ENCODE results near the gene MMS19.
A peak's percentile ranks its signal among the peaks of the same experiment; 100 is the strongest.

MMS19 gene, protein sequence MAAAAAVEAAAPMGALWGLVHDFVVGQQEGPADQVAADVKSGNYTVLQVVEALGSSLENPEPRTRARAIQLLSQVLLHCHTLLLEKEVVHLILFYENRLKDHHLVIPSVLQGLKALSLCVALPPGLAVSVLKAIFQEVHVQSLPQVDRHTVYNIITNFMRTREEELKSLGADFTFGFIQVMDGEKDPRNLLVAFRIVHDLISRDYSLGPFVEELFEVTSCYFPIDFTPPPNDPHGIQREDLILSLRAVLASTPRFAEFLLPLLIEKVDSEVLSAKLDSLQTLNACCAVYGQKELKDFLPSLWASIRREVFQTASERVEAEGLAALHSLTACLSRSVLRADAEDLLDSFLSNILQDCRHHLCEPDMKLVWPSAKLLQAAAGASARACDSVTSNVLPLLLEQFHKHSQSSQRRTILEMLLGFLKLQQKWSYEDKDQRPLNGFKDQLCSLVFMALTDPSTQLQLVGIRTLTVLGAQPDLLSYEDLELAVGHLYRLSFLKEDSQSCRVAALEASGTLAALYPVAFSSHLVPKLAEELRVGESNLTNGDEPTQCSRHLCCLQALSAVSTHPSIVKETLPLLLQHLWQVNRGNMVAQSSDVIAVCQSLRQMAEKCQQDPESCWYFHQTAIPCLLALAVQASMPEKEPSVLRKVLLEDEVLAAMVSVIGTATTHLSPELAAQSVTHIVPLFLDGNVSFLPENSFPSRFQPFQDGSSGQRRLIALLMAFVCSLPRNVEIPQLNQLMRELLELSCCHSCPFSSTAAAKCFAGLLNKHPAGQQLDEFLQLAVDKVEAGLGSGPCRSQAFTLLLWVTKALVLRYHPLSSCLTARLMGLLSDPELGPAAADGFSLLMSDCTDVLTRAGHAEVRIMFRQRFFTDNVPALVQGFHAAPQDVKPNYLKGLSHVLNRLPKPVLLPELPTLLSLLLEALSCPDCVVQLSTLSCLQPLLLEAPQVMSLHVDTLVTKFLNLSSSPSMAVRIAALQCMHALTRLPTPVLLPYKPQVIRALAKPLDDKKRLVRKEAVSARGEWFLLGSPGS
- total RNA-seq: 105 to 118 (median 107) reads per million in 3 experiments

DNA sequence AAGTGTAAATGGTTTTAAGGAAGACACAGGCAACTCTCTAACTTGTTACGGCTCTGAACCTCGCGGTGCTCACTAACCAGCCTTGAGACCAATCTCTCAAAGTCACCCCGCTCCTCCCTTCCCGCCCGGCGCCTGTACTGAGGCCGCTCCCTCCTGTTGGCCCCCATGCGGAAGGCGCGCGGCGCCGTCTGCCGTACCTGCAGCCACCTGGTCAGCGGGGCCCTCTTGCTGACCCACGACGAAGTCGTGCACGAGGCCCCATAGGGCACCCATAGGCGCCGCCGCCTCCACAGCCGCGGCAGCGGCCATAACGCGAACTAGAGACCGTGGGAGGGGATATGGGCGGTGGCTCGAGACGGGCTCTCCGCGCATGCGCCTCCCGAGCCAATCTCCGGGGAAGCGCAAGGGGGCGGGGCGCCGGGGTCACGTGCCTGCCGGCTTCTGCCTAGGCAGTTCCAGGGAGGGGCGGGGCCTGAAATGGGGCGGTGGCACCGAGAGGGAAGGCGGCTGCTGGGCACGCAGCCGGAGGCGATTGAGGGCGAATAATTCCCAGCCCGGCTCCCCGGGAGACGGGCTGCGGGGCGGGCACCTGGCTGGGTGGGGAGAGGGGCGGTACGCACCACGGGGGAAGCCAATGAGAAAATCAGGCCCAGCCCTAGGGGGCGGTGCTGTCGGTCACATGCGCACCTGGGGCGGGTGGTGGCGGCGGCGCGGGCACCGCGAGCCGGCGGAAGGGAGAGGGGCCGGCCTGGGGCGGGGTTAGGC, at the start of gene MMS19:
Gene MMS19, minus strand, starts transcription at position 347 of the 765 bp plus-strand sequence. Its CDS starts 38 bp downstream, at position 309.
- DNase-seq: peak; percentile 99

DNA sequence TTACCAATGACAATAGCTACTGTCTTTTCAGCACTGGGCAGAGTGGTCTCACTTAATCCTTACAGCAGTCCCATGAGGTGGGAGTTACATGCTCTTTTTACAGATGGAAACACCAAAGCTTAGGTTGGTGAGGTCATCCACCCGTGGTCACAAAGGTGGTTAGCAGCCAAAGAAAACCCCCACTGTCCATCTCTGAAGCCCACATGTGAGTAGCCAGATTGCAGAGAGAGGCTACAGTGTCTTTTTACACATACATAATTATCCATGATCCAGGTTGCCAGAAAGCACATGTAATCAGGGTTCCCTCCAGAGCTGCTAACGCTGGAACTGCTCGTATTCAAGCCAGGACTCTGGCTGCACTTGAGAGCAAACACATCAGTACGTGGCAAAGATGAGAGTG, 49.7 kb upstream of the MMS19 start:
- DNase-seq: no peak

DNA sequence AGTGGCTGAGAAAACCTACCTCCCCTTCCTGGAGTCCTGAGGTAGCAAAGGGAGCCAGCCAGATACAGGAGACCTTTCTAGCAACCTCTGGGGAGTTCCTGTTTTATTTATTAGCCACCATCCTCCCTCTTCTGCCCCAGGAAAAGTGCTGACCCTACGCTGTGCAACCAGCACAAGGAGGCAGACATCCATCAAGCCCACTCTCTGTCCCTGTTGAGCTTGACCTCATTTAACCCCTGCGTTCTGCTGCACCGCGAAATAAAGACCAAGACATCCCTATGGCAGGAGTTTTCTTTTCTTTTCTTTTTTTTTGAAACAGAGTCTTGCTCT, 49.0 kb upstream of the MMS19 start:
- DNase-seq: no peak

DNA sequence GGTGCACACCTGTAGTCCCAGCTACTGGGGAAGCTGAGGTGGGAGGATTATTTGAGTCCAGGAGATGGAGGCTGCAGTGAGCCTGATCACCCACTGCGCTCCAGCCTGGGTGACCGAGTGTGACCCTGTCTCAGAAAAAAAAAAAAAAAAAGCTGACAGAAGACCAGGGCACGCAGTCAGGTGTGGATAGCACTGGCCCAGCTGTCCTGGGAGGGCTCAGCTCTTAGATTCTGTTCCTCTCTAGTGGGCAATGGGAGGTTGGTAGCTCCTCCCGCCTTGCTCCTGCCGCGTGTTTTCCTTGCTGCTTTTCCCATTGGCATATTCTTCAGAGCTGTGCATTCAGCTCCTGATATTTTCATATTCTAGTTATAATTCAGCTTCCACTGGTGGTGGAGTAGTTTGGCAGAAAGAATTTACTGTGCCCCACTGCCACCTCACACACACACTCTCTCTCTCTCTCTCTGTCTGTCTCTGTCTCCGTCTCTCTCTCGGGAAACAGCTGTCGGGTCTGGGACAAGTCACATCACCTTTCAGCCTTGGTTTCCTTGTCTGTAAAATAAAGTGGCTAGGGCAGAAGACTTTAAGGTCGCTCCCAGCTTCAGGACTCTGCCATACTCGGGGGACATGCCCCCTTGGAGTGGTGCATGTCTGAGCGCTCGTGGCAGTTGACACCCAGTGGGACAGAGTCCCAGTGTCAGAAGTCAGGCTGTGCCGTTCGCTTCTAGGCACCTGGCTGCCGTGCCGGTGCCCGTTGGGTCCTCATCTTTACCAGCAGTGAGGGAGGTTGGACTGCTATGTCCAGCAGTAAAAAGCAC, 48.4 kb upstream of the MMS19 start:
- DNase-seq: no peak

DNA sequence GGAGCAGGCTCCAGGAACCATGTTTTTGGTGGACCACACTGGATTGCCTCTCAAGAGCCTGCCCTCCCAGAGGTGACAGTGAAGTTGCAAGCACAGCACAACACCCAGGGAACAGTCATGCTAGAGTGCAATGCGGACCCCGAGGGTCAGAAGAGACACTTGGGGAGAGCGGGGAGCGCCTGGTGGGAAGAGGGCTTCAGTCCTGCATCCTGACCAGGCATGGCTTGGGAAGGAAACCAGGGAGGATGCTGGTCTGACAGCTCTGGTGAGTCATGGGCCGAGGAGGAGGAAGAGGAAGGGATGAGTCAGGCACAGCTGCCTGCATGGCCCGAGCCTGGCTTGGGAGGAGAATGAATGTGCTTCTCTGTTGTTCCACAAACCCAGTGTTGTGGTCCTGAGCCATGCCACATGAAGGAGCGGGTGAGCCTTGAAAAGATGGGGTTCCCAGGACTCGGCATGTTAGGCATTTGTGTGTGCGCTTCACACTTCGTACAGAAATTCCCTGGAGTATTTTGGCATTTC, 44.9 kb upstream of the MMS19 start:
- DNase-seq: no peak

DNA sequence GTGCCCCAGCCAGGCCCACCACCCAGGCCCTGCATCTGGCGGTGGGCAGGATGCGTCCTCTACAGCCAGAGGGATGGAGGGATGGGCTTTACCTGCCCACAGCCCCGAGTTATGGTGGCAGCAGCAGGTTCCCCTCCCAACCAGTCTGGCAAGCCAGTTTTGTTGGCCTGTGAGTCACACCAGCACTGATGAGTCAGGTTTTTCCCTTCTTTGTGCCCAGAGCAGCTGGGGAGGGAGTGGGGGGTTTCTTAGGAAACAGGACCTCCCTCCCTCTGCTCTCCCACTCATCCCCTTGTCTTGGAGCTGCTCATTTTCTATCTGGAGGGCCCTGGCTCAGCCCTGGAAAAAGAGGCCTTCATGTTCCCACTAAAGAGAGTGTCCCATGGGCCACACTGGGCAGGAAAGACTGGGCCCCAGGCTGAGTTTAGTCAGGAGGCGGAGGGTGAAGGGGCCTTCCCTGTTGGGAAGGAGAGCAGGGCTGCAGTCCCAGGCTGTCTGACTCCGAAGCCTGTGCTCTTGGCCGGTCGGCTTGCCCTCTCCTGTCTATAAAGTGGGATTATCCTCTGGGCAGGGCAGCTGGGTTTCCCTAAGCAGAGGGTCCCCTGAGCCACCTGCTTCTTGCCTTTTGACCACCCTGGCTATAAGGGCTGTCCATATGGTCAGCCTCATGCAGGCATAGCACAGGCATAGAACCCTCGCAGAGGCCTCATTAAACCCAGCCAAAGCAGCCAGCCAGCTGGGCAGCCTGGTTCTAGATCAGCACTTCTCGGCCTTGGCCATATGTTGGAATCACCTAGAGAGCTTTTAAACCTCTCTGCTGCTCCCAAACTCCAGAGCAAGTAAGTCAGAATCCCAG, 44.2 kb upstream of the MMS19 start:
- DNase-seq: no peak

DNA sequence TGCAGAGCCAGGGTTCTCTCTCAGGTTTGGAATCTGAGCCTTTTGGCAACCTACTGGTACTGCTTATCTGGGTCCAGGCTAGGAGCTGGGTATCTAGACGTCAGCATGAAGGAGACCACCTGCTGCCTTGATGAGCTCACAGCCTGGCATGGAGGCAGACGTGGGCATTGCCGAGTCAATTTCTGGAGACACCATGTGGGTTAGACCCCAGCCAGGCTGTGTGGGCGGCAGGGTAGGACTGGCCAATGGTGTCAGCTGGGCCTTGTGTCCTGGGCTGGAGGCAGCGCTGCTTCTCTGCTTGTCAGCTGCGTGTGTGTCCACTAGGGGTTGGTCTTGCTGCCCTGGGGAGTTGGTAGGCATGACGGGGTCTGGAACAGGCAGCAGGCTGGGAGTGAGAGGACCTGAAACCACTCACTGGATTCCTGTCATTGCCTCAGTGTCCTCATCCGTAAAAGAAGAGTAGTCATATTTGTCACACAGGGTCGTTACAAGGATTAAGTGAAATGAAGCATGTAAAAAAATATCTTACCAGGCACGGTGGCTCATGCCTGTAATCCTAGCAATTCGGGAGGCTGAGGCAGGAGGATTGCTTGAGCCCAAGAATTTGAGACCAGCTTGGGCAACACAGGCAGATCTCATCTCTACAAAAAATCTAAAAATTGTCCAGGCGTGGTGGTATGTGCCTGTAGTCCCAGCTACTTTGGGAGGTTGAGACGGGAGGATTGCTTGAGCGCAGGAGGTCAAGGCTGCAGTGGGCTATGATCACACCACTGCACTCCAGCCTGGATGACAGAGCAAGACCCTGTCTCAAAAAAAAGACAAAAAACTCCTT, 42.7 kb upstream of the MMS19 start:
- no peak for DNase-seq

DNA sequence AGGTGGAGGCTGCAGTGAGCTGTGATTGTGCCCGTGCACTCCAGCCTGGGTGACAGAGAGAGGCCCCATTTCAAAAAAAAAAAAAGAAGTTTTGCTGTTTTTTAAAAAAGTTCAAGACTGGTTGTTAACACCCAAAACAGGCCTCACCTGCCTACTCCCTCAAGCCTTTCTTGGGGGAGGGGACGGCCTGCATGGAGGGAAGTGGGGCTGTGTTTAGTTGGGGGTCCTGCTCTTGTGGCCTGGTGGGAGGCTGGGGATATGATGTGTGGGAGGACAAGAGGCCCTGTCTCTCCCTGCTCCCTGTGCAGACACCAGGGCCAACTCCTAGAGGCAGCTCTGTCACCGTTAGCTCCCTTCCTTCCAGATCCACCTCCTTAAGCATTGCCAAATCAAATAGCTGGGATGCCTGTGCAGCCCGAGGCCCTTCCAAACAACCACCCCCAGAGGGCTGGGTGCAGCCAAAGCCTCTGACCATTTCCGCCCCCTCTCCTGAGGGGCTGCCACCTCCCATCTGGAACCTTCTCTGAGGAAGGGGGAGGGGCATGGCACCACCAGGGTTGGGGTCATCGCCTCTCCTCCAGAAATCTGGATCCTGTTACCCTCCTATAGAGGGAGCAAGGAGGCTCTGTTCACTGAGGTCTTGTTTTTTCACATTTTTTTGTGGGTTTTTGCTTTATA, 41.4 kb upstream of the MMS19 start:
- no peak for DNase-seq

DNA sequence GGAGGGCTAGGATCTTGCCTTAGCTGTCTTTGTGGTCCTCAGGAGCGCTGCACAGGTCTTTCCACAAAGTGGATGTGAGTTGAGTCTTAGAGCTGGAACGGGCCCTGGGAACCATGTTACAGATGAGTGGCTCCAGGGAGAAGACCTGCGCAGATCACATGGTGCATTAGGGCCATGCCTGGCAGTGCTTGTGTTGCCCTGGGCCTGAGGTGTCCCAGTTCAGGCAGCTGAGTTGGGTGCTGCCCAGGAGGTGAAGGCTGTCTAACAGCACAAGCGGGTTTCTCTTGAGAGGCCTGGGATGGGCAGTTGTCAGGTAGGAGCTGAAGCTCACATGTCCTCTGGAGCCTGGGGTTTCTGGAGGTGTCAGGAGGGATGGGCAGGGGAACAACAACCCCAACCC, 40.6 kb upstream of the MMS19 start:
- DNase-seq: no peak

DNA sequence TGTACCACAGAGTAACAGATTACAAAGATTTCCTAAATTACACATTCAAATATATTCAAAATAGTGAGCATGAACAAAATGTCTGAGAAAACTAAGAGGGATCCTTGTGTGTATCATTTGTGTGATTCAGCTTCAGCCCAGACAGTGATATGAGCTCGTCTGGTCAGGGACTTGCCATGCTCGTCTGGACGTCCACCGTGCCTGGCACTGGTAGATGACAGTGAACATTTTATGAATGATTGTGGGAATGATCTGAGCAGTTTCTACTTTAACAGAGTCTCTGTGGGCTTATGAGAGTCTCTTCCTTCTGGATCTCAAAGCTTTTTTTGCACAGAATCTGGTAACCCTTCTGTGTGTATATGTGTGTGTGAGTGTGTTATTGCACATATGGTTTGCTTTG, 40.2 kb upstream of the MMS19 start:
- DNase-seq: no peak

DNA sequence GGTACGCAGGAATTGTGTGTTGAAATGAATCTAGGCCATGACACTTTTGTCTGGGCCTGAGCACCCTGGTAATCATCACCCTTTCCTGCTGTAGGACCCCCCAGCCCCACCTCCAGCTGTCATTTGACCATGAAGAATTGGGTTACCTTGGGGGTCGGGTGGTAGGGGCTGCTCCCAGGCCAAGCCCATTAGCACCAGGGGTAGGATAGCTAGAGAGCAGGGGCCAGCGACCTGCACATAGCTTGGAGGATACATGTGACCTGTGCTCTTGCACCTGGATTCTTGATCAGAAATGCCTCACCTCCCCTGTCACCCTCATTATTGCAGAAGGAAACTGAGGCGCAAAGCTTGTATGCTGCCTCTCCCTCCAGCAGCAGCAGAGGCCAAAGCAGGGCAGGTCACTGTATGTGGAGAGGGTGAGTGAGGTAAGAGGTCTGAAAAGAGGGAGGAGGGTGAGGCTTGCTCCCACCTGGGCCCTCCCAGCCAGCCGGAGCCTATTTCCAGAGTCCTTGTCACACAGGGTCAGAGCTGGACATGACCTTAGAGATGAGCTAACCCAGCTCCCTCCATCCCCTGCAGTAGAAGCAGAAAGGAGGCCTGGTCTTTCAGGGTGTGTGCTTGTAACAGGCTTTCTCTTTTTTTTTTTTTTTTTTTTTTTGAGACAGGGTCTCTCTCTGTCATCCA, 39.1 kb upstream of the MMS19 start:
- DNase-seq: no peak

DNA sequence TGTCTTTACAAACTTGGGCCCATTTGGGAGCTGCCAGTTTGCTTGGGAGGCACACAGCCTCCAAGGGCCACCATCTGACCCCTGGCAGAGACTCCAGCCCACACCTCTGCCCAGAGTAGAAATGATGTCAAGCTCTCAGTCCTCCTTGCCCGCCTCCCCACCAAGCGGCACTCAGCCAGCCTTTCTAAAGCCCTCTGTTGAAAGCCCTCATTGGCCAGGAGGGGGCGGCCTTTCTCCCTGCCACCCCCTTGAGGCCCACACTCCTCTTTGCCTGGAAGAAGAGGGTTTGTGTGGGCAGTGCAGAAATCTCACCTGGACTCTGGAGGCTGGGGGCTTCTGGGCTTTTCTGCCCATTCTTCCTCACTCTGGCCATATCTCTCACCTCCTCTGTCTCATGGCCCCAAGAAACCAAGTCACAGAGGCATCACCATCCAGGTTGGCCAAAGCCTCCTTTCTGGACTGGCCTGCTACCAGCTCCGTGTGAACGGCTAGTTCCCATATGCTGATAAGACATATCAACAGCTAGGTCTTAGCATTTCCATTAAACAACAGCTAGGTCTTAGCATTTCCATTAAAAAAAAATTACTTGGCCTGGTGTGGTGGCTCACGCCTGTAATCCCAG, 36.6 kb upstream of the MMS19 start:
- no peak for DNase-seq

DNA sequence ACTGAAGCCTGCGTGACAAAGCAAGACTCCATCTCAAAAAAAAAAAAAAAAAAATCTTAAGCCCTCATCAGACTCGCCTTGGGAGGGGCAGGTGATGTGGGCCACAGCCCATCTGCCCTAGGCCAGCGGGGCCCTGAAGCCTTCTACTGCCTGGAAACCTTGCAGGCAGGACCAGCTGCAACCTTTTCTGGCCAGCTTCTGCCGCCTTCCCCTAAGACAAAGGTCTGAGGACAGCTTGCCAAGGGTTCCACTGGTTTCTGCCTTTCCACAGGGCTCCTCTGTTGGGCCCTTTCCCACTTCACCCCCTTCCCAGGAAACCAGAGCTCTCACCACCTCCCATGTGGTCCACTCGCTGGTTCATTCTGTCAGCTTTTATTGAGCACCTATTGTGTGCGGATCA, 35.7 kb upstream of the MMS19 start:
- DNase-seq: no peak

DNA sequence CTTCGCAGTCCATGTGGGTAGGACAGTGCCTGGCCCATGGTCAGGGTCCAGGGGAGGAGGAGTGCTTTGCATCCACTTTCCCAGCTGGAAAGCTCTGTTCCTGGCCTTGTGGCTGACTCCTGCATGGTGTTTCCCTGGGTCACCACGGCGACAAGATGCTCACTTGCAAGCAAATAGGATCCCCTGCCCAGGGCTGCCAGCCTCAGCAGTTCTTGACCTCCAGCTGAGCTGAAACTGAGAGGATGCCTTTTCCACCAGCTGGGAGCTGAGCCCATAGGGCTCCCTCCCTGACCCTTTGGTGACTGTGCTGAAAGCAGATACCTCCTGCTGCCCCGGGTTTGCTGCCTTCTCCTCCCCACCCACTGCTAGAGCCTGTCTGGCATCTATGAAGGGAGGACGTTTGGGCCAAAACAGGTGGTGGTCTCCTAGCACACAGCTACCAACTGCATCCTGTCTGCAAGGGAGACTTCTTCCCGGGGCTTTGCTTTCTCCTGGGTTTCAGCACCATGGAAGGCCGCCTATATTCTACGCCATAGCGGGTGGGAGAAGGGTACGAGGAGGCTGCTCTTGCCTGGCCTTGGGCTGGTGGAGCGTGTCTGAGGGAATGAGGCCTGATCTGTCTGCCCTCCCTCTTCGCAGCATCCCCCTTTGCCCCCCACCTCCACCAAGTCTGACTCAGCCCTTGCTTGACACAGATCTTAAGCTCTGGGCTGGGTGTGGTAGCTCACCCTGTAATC, 34.9 kb upstream of the MMS19 start:
- DNase-seq: no peak

DNA sequence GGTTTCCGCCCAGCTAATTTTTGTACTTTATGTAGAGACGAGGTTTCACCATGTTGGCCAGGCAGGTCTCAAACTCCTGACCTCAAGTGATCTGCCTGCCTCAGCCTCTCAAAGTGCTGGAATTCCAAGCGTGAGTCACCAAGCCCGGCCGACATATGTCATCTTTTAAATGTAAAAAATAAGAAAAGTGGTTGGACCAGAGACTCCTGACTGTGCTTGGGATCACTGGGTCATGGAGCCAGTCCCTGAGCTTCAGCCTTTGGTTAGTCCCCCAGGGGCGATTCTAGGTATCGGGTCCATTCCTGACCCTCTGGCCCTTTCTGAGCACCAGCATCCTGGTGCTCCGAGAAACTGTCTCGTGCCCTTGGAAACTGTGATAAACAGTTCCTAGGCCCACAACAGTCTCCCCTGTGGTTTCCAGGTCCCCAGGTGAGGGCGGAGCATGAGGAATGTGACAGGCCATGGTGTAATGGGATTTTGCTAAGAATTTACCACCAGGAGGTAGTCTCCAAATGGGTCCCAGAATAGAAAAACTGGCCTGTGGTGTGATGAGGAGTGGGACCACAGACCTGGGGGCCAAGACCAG, 33.3 kb upstream of the MMS19 start:
- no peak for DNase-seq

DNA sequence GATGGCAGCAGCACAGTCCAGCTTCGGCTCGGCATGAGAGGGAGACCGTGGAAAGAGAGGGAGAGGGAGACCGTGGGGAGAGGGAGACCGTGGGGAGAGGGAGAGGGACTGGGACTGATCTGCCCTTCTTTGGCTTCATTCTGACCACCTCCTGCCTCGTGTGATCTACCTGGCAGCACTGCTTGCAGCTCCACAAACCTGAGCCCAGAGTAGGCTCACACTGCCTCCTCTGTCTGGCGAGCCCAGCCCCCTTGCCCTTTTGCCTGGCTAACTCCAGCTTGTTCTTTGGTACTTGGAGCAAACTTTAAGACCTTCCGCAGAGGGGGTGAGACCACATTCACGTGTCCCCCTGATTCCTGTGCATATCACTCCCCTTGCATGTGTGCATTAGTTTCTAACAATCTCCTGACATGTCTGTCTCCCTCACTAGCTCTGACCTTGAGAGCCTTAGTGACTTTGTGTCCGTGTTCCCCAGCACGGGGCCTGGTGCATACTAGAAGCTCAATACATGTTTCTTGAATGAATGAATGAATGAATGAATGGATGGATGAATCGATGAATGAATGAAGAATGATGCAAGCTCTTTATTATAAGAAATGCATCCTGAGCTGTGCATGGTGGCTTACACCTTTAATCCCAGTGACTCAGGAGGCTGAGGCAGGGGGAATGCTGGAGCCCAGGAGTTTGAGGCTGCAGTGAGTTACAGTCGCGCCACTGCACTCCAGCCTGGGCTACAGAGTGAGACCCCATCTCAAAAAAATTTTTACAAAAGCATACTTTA, 31.7 kb upstream of the MMS19 start:
- DNase-seq: no peak

Data from central memory CD4-positive, alpha-beta T cell (primary cell).